ENCODE data around the gene RBPMS2.

GRCh38 chr15:64717130-64717529 is 58.3 kb downstream of the RBPMS2 start:
- TF ChIP-seq EZH2 (IDR thresholded peaks at IDR 0.05; ENCODE audit: borderline replicate concordance, insufficient read depth, low read length, poor library complexity, severe bottlenecking) (no peak), EP300 (conservative IDR thresholded peaks at IDR 0.05; ENCODE audit: poor library complexity, severe bottlenecking) (no peak), CTCF (IDR thresholded peaks at IDR 0.05; ENCODE audit: poor library complexity, severe bottlenecking) (no peak), SMC3 (conservative IDR thresholded peaks at IDR 0.05; ENCODE audit: poor library complexity) (no peak), POLR2AphosphoS5 (IDR thresholded peaks at IDR 0.05) (no peak), RAD21 (conservative IDR thresholded peaks at IDR 0.05) (no peak)
